NAMALWA (cell line): Measurements from ENCODE around the gene SALL4.
"Not testable (repeated sequence)": the region's sequence is repeated elsewhere in the genome, so short reads cannot be mapped to it uniquely, and the experiment has no call there.

Source experiments
- DNase-seq: peaks from one replicate; pipeline ENCODE4 v3.0.0-alpha.2; 2015; ENCODE audit warnings: low spot score

The SALL4 gene

DNA sequence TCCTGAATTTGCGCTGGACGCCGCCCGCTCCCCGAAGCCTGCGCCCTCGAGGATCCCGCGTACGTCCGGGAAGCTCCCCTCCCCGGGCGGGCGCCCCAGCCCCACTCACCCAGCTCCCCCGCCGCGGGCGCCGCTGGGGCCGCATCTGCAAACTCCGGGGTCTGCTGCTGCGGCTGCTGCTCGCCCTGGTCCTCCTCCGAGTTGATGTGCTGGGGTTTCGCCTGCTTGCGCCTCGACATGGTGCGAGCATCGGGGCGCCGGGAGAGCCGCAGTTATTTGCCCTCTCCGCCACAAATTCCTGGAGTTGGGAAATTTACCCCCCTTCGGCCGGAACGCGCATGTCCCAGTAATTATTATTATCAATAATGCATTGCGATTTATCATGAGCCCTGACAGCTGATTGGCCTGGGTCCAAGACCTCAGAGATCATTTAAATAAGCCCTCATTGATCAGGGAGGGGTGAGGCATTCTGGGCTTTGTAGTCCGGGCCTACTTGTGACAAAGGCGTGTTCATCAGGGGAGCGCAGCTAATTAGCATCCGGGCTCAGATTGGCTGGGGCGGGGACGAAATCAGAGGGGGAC is at the start of gene SALL4:
Gene SALL4 (minus strand): TSS at position 352 of the 582 bp plus-strand sequence. CDS start 113 bp downstream, at position 239.
- DNase-seq, result no peak

DNA sequence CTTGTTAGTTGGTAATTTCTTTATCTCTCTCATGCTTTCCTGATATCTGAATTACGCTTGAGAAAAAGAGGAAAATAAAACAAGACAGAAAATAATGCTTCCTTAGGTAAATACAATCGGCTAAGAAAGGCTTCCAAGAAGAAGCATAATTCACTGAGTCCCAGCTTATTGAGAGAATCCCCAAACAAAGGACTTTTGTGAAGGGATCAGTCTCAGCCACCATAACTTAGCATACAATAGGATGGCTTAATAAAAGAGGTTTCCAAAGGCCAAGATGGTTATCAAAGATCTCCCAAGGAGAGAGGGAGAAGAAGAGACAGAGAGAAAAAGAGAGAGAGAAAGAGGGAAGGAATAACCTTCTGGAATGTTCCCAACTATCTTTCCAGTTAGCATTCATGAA is 46.0 kb upstream of the SALL4 start:
- DNase-seq, result no peak

DNA sequence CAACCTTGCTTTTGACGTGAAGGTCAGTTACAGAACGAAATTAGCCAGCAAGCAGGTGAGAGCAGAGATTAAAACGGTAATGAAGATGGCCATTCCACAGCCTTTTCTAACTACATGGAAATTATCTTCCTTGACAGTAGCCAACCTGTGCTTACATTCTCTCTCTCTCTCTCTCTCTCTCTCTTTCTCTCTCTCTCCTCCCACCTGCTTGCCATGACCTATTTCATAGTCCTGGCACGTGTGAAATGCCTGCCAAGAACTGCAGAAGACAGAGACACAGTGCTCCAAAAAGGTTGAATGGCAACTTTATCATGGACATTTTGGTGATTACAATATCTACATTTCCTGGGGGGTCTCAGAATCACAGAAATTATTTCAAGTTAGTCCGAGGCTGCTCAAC is 38.5 kb upstream of the SALL4 start:
- no peak for DNase-seq

DNA sequence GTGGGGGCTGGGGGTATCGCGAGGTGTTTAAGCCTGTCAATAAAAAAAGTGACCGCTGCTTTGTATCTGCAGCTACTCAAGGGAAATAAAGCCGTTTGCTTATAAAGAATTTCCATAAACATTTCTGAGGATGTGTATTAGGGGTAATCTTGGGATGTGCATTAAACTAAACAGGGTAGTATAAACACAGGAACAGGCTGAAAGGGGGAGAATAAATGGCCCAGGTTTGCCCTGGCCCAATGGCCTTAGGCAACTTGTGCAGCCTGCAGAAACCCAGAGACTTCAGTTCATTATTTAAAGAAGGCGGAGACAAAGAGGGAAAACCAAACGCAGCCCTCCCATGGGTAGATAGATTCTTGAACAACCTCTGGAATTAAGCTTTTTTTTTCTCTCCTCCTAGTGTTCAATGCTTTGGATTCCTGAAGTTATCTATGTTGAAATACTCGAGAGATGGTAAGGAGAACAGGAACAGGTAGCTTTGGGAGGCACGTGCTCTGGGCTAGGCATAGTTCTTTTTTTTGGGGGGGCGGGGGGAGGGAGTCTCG is 35.6 kb upstream of the SALL4 start:
- DNase-seq, result no peak

DNA sequence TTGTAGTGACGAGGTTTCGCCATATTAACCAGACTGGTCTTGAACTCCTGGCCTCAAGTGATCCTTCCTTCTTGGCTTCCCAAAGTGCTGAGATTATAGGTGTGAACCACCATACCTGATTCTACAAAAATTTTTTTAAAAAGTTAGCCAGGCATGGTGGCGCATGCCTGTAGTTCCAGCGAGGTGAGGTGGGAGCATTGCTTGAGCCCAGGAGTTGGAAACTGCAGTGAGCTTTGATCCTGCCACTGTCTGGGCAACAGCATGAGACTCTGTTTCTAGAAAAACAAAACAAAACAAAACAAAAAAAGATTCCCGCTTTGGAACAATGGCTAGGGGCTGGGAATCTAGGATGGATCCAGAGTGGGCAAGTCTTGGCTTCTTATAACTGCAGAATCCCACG is 35.1 kb upstream of the SALL4 start:
- DNase-seq, result no peak

DNA sequence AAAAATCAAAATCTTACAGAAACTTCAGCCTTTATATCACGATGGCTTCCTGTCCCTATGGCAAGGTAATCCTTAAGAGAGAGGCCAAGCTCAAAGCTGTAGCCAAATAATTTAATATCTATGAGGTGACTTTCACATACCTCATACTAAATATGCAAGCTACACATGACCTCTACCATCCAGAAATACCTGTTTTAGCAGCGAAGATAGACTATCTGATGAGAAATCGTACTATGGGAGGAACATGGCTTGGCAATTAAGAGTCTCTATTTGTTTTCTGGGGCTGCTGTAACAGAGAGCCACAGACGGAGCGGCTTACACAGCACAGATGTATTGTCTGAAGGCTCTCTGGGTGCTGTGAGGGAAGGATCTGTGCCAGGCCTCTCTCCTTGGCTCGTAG is 31.0 kb upstream of the SALL4 start:
- DNase-seq, result no peak

DNA sequence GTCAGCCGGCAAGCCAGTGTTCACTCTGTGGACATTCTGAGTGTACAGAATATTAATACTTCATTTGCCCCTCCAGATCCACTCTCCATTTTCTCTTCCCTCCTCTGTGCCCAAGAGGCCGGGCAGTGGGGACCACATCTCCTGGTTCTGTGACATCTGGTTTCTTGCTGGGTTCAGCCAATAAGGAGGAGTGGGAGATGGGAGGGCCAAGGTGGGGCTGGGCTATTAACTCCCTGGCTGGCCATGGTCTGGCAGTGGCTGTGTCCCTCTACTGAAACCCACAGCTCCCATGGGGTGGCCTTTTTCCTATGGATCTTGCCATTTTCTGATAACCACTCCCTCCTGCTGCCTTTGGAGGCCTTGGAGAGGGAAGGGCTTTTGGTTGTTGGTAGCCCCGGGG is 30.0 kb upstream of the SALL4 start:
- DNase-seq, result no peak

DNA sequence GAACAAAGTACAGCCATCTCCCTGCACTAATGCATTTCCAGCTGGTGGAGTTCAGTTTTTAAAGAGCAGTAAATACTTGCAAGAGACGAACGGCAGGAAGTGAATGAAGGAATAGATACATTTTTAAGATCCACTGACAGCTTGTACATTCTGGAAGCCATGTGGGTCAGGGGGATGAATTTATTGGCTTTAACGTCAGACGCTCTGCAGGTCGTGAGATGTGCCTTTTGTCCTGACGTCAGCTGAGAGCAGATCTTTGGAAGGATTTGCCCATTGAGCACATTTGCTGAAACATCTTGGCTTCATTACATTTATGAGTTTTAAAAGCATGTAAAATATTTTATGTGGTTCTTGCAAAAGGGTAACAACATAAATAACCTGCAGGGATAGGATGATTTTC is 29.5 kb upstream of the SALL4 start:
- no peak for DNase-seq

DNA sequence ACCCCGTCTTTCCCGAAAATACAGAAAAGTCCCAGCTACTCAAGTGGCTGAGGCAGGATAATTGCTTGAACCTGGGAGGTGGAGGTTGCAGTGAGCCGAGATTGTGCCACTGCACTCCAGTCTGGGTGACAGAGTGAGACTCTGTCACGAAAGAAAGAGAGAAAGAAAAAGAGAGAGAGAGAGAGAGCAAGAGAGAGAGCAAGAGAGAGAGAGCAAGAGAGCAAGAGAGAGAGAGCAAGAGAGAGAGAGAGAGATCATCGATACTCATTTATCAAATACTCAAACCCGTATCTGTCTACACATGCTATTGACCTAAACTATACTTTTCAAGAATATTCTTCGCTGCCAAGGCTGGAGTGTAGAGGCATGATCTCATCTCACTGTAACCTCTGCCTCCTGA is 28.2 kb upstream of the SALL4 start:
- no peak for DNase-seq

DNA sequence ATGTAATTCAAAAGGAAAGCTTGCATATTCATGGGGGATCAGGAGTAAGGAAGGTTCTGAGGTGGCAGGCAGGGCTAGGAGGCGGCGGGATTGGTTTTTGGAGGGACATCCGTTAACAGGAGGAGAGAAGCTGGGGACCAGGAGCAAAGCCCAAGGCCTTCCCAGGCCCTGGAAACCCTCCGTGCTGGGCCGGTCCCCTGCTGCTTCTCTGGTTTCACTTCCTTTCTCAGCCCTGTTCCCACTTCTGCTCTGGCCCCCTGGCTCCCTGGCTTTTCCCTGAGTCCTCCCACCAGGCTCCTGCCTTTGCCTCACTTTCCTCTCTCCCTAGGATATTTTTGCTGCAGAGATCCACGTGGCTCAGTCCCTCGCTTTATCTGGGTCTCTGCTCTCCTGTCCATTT is 26.4 kb upstream of the SALL4 start:
- no peak for DNase-seq

DNA sequence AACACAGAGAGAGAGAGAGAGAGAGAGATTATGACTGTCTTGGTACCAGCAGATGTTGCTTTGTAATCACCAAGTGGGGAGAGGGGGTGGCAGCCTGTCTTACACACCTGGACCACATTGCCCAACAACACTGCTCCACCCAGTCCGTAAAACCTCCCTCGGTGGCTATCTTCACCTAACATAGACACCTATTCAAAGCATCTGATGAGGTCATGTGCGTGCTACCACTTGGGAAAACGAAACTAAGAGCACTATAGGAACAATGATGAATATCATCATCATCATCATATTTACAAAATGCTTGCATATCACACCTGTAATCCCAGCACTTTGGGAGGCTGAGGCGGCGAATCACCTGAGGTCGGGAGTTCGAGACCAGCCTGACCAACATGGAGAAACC is 24.1 kb upstream of the SALL4 start:
- no peak for DNase-seq

DNA sequence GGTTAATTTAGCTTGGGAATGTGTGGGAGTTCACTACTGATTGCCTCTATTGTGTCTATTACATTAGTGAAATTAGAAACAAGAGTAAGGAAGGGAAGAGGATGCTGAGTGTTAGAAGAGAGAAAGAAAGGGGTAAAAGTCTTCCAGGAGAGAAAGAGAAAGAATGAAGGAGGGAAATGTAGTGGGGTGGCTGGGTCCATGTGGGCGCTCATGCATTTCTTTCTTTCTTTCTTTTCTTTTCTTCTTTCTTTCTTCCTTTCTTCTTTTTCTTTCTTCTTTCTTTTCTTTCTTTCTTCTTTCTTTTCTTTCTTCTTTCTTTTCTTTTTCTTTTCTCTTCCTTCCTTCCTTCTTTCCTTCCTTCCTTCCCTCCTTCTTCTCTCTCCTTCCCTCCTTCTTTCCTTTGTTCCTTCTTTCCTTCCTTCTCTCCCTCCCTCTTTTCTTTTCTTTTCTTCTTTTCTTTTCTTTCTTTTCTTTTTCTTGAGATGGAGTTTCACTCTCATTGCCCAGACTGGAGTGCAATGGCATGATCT is 16.2 kb upstream of the SALL4 start:
- no peak for DNase-seq

DNA sequence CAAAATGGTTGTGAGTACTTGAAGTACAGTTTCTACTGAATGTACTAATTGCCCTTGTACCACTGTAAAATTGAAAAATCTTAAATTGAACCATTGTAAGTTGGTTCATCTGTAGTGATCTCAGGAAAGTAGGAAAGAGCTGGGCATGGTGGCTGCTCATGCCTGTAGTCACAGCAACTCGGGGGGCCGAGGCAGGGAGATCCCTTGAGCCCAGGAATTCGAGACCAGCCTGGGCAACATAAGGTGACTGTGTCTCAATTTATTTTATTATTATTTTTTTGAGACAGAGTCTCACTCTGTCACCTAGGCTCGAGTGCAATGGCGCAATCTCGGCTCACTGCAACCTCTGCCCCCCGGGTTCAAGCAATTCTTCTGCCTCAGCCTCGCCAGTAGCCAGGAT is 14.5 kb upstream of the SALL4 start:
- DNase-seq, result not testable (repeated sequence)

DNA sequence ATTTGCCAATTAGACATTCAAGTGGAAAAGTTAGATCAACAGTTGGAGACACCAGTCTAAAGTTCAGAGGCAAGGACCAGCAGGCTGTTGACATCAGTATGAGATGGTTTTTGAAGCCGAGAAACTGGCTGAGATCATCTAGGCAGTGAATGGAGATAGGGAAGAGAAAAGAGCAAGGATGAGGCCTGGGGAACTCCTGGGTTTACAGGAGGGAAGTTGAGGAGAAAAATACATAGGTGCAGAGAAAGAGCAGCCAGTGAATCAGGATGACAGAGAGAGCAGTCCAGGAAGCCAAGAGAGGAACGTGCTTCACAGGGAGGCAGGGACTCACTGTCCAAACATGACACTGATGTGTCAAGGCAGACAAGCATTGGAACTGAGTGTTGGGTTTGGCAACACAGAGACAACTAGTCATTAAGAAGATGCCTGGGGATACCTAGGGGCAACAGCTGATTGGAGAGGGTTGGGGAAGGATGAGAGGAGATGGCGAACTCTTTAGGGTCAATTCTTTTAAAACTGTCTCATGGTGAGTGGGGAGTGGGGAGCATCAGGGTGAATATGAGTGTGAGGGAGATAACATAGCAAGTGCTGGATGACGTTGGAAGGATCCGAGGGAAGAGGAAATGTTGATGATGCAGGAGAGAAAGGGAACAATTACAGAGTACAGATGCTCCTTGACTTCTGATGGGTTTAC is 13.2 kb upstream of the SALL4 start:
- DNase-seq, result no peak

DNA sequence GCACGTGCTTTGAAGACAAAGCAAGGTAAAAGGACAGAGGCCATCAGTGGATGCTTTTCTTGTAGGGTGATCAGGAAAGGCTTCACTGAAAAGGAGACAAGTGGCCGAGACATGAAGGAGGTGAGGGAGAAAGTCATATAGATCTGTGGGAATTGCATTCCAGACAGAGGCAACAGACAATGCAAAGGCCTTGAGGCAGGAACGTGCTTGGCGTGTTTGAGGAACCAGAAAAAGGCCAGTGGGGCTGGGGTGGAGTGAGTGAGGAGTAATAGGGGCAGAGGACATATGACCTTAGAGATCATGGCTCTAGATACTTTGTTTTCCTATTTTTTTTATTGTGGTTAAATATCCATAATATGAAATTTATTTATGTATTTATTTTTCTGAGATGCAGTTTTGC is 10.5 kb upstream of the SALL4 start:
- DNase-seq, result no peak

DNA sequence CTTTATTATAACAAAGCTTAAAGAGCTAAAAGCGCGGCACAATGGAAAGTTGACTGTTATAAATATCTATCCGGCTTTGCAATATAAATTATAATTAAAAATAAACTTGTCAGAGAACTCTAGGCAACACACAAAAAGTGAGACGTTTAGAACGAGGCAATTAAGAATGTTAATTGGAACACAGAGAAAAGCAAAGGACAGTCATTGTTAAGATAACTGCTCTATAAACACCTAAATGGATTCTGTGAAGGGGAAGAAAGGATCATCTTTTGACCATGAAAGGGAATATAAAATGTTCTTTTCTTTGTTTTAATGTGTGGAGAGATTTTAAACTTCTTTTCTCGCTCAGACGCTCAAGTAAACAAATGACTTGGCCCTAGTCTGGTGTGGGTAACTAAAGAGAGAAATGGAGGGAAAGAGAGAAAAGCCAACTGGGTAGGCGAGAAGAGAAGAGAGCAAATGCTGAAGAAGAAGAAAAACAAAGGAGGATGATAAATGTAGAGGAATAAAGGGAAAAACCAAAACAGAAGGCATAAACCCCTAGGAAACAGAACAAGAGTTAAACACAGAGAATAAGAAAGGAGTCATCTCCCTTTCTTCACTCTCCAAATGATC is 9.3 kb upstream of the SALL4 start:
- no peak for DNase-seq

DNA sequence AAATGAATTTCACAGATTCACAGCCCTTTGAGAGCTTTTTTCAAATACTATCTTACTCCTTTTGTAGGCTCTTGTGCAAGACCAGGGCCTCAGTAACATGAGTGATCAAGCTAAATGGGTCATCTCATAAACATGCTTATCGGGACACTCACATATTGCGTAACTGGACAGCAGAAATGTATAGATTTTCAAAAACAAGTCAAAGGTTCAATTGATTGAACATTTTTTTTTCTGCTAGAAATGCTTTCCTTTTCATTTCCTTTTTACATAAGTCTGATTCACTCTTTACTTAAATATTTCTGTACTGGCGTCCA is 8.7 kb upstream of the SALL4 start:
- no peak for DNase-seq

DNA sequence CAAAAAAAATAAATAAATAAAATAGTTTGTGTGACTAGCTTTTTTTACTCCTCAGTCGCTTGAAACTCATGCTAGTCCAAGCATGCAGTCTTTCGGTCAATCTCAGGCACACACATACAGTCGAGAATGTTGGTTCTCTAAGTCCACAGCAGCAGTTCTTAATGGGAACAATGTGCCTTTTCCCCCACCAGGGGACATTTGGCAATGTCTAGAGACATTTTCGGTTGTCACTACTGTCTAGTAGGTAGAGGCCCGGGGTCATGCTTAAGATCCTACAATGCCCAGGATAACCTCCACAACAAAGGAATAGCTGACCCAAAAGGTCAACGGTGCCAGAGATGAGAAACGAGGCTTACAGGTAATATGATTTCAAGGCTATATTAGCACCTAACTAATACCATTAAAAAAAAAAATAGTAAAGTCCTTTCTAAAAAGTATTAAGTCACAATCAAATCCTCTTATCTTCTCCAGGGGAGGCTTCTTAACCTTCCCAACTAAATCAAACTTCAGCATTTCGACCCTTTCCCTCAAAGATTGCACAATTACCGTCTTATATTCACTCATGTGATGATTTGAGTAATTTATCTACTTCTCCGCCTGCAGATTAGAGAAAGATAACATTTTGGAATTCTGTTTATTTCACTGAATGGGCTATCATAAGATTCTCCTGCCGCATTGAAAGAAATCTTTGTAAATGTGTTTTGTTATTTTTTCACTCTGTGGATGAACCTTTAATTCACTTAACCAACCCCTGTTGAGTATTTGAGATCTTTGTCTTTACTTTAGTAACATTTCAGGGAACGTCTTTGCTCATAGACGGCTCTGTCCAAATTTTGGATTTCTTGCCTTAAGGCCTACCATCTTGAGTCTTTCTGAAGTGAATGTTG is 8.1 kb upstream of the SALL4 start:
- peak; percentile 16 for DNase-seq

DNA sequence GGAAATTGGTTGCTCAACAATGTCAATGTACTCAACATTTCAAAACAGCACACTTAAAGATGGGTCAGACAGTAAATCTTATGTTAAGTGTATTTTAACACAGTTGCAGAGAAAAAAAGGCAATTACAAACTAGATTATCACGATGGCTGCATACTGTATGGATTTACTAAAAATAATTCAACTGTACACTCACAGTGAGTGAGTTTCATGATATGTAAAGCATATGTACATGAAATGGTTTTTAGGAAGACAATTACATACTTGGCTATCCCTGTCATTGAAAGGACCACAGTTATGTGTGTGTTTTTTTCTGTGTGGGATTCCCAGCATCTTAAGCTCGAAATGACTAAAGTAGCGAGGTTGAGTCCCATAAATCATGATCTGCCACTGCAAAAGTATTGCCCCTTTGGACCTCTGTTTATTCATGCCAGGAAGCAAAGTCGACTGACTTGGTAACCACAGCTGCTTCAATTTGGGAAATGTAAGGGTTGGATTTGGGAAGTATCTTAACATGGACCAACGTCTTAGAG is 5.5 kb upstream of the SALL4 start:
- no peak for DNase-seq

DNA sequence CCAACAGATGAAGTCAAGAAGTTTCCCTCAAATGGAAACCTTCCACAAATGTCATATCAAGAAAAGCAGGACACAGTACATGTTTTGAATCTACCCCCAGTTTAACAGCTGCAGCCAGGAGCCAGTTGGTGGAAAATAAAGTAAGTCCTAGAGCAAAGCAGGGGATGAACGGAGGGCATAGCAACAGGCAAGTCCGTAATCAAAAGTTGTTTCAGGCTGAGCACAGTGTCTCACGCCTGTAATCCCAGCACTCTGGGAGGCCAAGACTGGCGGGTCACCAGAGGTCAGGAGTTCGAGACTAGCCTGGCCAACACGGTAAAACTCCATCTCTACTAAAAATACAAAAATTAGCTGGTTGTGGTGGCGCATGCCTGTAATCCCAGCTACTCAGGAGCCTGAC is 2.4 kb upstream of the SALL4 start:
- no peak for DNase-seq

DNA sequence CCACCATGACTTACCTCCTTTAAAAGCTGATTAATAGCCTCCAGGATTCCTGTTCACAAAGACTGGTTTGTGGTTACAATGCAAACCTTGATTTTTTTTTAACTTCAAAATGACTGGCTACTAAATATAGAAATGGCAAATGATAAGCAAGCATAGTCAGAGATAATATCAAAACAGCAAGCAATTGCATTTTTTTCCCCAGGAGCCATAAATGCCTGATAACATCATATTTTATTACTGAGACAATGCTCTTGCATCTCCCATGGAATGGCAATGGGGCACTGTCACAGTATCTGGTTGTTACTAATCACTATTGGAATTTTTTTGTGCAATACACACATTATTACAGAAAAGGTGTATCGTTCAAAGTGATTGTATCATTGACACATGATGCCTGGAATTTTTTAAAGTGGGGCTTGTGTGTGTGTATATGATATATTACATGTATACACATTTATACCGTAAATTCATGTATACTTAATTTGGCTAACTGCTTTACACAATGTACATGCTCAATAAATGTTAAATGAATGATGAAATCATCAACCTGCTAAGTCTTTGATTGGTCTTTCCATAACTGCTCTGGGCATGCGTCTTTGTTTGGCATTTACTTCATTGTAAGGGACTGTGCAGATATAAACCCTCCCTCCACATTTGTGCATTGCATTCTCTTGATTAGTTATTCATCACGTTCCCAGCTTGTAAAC is 980 bp upstream of the SALL4 start:
- DNase-seq, result no peak

DNA sequence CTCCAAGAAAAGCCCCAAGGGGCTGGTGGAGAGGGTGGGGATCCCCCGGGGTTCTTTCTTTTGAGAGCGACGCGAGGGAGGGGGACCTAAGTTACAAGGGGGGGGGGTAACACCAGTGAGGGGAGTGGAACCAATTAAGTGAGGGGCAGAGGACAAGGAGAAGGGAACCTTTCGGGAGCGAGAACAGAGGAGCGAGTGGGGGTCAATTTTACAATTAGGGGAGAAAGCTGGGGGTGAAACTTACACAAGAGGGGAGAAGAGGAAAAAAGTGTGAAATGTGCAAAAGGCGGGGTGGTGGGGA is 548 bp downstream of the SALL4 start:
- DNase-seq, result no peak
